Epidermal melanocyte (primary cell): Measurements from ENCODE around the gene FBLN2.

Source experiments
- DNase-seq: peaks from one replicate; pipeline ENCODE4 v3.0.0; 2011; ENCODE audit warnings: low spot score; ENCODE audit not compliant: insufficient read length

Gene FBLN2

GRCh38 chr3:13638927-13639326, 90.0 kb downstream of the FBLN2 start:
- no peak for DNase-seq

- no peak for DNase-seq
Observed at GRCh38 chr3:13642597-13642996, 93.7 kb downstream of the FBLN2 start.

GRCh38 chr3:13644341-13645117, 95.6 kb downstream of the FBLN2 start:
- no peak for DNase-seq

- DNase-seq: no peak
Observed at GRCh38 chr3:13645801-13646637, 97.1 kb downstream of the FBLN2 start.

GRCh38 chr3:13647298-13648059, 98.6 kb downstream of the FBLN2 start:
- DNase-seq: no peak

- DNase-seq: peak; percentile 98
Observed at GRCh38 chr3:13648060-13649001, 99.4 kb downstream of the FBLN2 start.

- peak; percentile 60 for DNase-seq
Observed at GRCh38 chr3:13650210-13651056, 101.5 kb downstream of the FBLN2 start.

GRCh38 chr3:13651057-13651400, 102.1 kb downstream of the FBLN2 start:
- DNase-seq: no peak

GRCh38 chr3:13651775-13652428, 103.0 kb downstream of the FBLN2 start:
- no peak for DNase-seq

GRCh38 chr3:13652728-13653127, 103.8 kb downstream of the FBLN2 start:
- no peak for DNase-seq

- no peak for DNase-seq
Observed at GRCh38 chr3:13653631-13654279, 104.8 kb downstream of the FBLN2 start.

- no peak for DNase-seq
Observed at GRCh38 chr3:13654330-13655060, 105.6 kb downstream of the FBLN2 start.

GRCh38 chr3:13655061-13655913, 106.4 kb downstream of the FBLN2 start:
- DNase-seq: peak; percentile 48

GRCh38 chr3:13656584-13657301, 107.8 kb downstream of the FBLN2 start:
- no peak for DNase-seq

- DNase-seq: peak; percentile 92
Observed at GRCh38 chr3:13657660-13658435, 108.9 kb downstream of the FBLN2 start.

GRCh38 chr3:13658681-13659080, 109.8 kb downstream of the FBLN2 start:
- no peak for DNase-seq
